Endodermal cell (in vitro differentiated cells): ENCODE results near the gene PARL. TPM values are rescaled to one million over a fixed set of nuclear protein-coding genes. Genes with fewer than 3 reads are reported as not detected.

ENCODE experiments used
- DNase-seq: peaks from one replicate; pipeline ENCODE4 v3.0.0-alpha.2; 2017
- H3K27ac ChIP-seq: 2 replicates; pipeline ENCODE4 v1.5.1; 2013; ENCODE audit warnings: mild to moderate bottlenecking, low read depth, low read length, moderate library complexity
- H3K27me3 ChIP-seq: 2 replicates; pipeline ENCODE4 v1.6.1; 2013; ENCODE audit warnings: mild to moderate bottlenecking, low read length, moderate library complexity; ENCODE audit not compliant: insufficient read depth, control insufficient read depth, poor library complexity, severe bottlenecking
- H3K36me3 ChIP-seq: 2 replicates; pipeline ENCODE4 v1.7.0; 2013; ENCODE audit warnings: mild to moderate bottlenecking, low read length, moderate library complexity; ENCODE audit not compliant: control insufficient read depth, insufficient read depth
- H3K4me1 ChIP-seq: one replicate; pipeline ENCODE4 v1.7.0; 2013; ENCODE audit warnings: low read length; ENCODE audit not compliant: control insufficient read depth, insufficient read depth
- H3K4me3 ChIP-seq: 2 replicates; pipeline ENCODE4 v1.5.1; 2013; ENCODE audit warnings: mild to moderate bottlenecking, low read length, moderate library complexity
- H3K9ac ChIP-seq: 2 replicates; pipeline ENCODE4 v1.6.1; 2013; ENCODE audit warnings: mild to moderate bottlenecking, low read length, moderate library complexity; ENCODE audit not compliant: poor library complexity, severe bottlenecking; ENCODE audit errors: extremely low read depth
- H3K9me3 ChIP-seq: 2 replicates; pipeline ENCODE4 v1.6.1; 2013; ENCODE audit warnings: mild to moderate bottlenecking, low read length, moderate library complexity; ENCODE audit not compliant: control insufficient read depth
- H3K27ac Mint-ChIP-seq: 2 replicates; pipeline ENCODE4 v1.8.0; 2020; ENCODE audit warnings: mixed read lengths
- H3K27me3 Mint-ChIP-seq: 2 replicates; pipeline ENCODE4 v1.8.0; 2021; ENCODE audit warnings: mild to moderate bottlenecking, mixed read lengths; ENCODE audit not compliant: insufficient read depth
- H3K36me3 Mint-ChIP-seq: 2 replicates; pipeline ENCODE4 v1.8.0; 2020; ENCODE audit warnings: low read depth, mixed read lengths
- H3K4me1 Mint-ChIP-seq: 2 replicates; pipeline ENCODE4 v1.8.0; 2020; ENCODE audit warnings: mixed read lengths
- H3K4me3 Mint-ChIP-seq: 2 replicates; pipeline ENCODE4 v1.8.0; 2020; ENCODE audit warnings: mild to moderate bottlenecking, moderate library complexity, mixed read lengths
- H3K9me3 Mint-ChIP-seq: 2 replicates; pipeline ENCODE4 v1.8.0; 2020; ENCODE audit warnings: mild to moderate bottlenecking, mixed read lengths
- CTCF ChIP-seq: fragments of 200-600 bp; sonication (generic); conservative IDR thresholded peaks from 2 replicates; pipeline ENCODE4 v1.5.0; 2021; ENCODE audit warnings: antibody characterized with exemption, mild to moderate bottlenecking
- WGBS, 2 experiments: methylation state at CpG; one replicate each; pipeline versions ENCODE4 v1.1.5 to v1.1.7; 2013; ENCODE audit warnings: missing lambda C conversion rate in 2 of 2, mixed read lengths in 1 of 2; ENCODE audit not compliant: insufficient coverage in 1 of 2, insufficient read length in 1 of 2; 5-methylcytosine and 5-hydroxymethylcytosine counted together
- total RNA-seq, 2 donors: library from RNA; stranded (reverse); fragmentation: NEBNext Ultra II Directional in 1 of 2; extraction: Animal tissue kit (Norgen Biotek cat#: 25700) in 1 of 2; gene quantifications; 2 replicates in 1 of 2; 3 replicates in 1 of 2; pipeline ENCODE4 v1.2.1, GENCODE V29; 2021

PARL gene
- total RNA-seq, 2 donors from 2014 or later = 77.3 to 83.0 TPM

DNA sequence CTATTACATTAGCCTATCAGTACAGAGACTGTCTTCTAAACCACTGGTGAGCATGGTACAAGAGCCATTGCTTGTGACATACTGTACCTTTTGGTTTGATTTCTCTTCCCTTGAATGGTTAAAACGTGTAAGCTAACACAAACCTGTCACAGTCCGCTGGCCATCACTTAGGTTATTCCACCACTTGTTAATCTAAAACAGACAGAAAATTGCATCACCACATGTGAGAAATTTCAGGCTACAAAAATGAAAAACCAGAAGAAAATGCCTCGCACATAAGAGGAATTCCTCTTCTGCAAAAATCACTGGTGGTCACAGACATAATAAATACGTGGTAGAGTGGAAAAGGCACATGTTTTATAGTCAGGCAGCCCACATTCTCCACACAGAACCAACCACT, 22.1 kb downstream of the PARL start:
- Histone ChIP-seq H3K27me3 (no peaks in the 10 kb centered on the region), H3K4me3 (no peak overlapping the region), H3K36me3 (peaks cover 87% of the 10 kb centered on the region), H3K27ac (no peak overlapping the region), H3K9me3 (peaks cover 16% of the 10 kb centered on the region), H3K9ac (no peak overlapping the region), H3K4me1 (no peaks in the 10 kb centered on the region)
- Mint-ChIP-seq H3K4me3 (no peak overlapping the region), H3K4me1 (no peaks in the 10 kb centered on the region), H3K27ac (no peak overlapping the region), H3K9me3 (peaks cover 12% of the 10 kb centered on the region), H3K36me3 (peaks cover 78% of the 10 kb centered on the region), H3K27me3 (no peaks in the 10 kb centered on the region)
- 88 to 95% methylated on average over 2 to 4 of the region's 4 CpGs for WGBS, 2 experiments
- no peak for TF ChIP-seq CTCF
- DNase-seq = no peak

GRCh38 chr3:183857863-183858262, 26.8 kb downstream of the PARL start:
- Histone ChIP-seq H3K27ac (no peak overlapping the region), H3K9me3 (peaks cover 13% of the 10 kb centered on the region), H3K9ac (no peak overlapping the region), H3K4me1 (no peaks in the 10 kb centered on the region), H3K4me3 (no peak overlapping the region), H3K36me3 (peaks cover 85% of the 10 kb centered on the region), H3K27me3 (no peaks in the 10 kb centered on the region)
- TF ChIP-seq CTCF = no peak
- Mint-ChIP-seq H3K27me3 (no peaks in the 10 kb centered on the region), H3K4me1 (no peaks in the 10 kb centered on the region), H3K4me3 (no peak overlapping the region), H3K9me3 (peaks cover 6% of the 10 kb centered on the region), H3K27ac (no peak overlapping the region), H3K36me3 (peaks cover 81% of the 10 kb centered on the region)
- WGBS, 2 experiments = 86 to 98% methylated on average over 3 of the region's 3 CpGs
- DNase-seq = no peak

GRCh38 chr3:183854318-183855035, 30.2 kb downstream of the PARL start:
- Histone ChIP-seq H3K36me3 (peaks cover 83% of the 10 kb centered on the region), H3K4me1 (no peaks in the 10 kb centered on the region), H3K27ac (no peak overlapping the region), H3K9me3 (peaks cover 21% of the 10 kb centered on the region), H3K4me3 (no peak overlapping the region), H3K27me3 (no peaks in the 10 kb centered on the region), H3K9ac (no peak overlapping the region)
- H3K27me3 Mint-ChIP-seq = no peaks in the 10 kb centered on the region
- H3K9me3 Mint-ChIP-seq = peaks cover 6% of the 10 kb centered on the region
- no peaks in the 10 kb centered on the region for H3K4me1 Mint-ChIP-seq
- H3K27ac Mint-ChIP-seq = no peak overlapping the region
- no peak overlapping the region for H3K4me3 Mint-ChIP-seq
- no peak for DNase-seq
- H3K36me3 Mint-ChIP-seq = peaks cover 81% of the 10 kb centered on the region
- no peak for TF ChIP-seq CTCF
- 97% methylated on average over 4 of the region's 4 CpGs; no CpG with 5 or more reads in 1 of the 2 experiments for WGBS, 2 experiments
